GM19395 (cell line): ENCODE results near the gene UNKL.

Source experiments
- ATAC-seq: cut with Tn5 transposase; IDR thresholded peaks from one replicate; pipeline ENCODE4 v1.9.1; 2021; ENCODE audit warnings: mild to moderate bottlenecking, moderate library complexity; ENCODE audit not compliant: unreplicated experiment

UNKL gene

GRCh38 chr16:1407753-1408152, 6.8 kb downstream of the UNKL start:
- ATAC-seq: peak; percentile 24

GRCh38 chr16:1403733-1404132, 10.8 kb downstream of the UNKL start:
- ATAC-seq: no peak

- ATAC-seq: no peak
These were observed 11.5 kb downstream of the UNKL start for GRCh38 chr16:1403036-1403435.

GRCh38 chr16:1401758-1402154, 12.7 kb downstream of the UNKL start:
- no peak for ATAC-seq

GRCh38 chr16:1401061-1401757, 13.3 kb downstream of the UNKL start:
- ATAC-seq: no peak

GRCh38 chr16:1398826-1399581, 15.5 kb downstream of the UNKL start:
- ATAC-seq: no peak

GRCh38 chr16:1398351-1398750, 16.2 kb downstream of the UNKL start:
- no peak for ATAC-seq

- ATAC-seq: no peak
These were observed 16.7 kb downstream of the UNKL start for GRCh38 chr16:1397779-1398178.

- no peak for ATAC-seq
These were observed 19.0 kb downstream of the UNKL start for GRCh38 chr16:1395444-1396031.

- no peak for ATAC-seq
These were observed 20.0 kb downstream of the UNKL start for GRCh38 chr16:1394367-1394951.

- no peak for ATAC-seq
These were observed 20.8 kb downstream of the UNKL start for GRCh38 chr16:1393613-1394176.

GRCh38 chr16:1392826-1393225, 21.7 kb downstream of the UNKL start:
- ATAC-seq: no peak

- ATAC-seq: no peak
These were observed 24.2 kb downstream of the UNKL start for GRCh38 chr16:1390239-1390779.

GRCh38 chr16:1389762-1390161, 24.7 kb downstream of the UNKL start:
- ATAC-seq: no peak

GRCh38 chr16:1387331-1387730, 27.2 kb downstream of the UNKL start:
- no peak for ATAC-seq

- no peak for ATAC-seq
These were observed 29.3 kb downstream of the UNKL start for GRCh38 chr16:1385232-1385631.

GRCh38 chr16:1383556-1383955, 30.9 kb downstream of the UNKL start:
- ATAC-seq: no peak

GRCh38 chr16:1381612-1382406, 32.7 kb downstream of the UNKL start:
- ATAC-seq: no peak

- ATAC-seq: no peak
These were observed 34.3 kb downstream of the UNKL start for GRCh38 chr16:1380195-1380594.

- ATAC-seq: no peak
These were observed 35.0 kb downstream of the UNKL start for GRCh38 chr16:1379304-1380076.
